GM12873 (cell line): ENCODE results near the gene MFN2.

Source experiments
- CTCF ChIP-seq: IDR thresholded peaks from 2 replicates; pipeline ENCODE4 v1.5.1; 2012; ENCODE audit warnings: low read depth, mild to moderate bottlenecking, moderate library complexity, low read length, control low read depth; ENCODE audit not compliant: insufficient read depth; ENCODE audit errors: missing control alignments

MFN2 gene

GRCh38 chr1:11952455-11953109 is 27.7 kb upstream of the MFN2 start:
- TF ChIP-seq CTCF = no peak

GRCh38 chr1:11955221-11955620 is 25.0 kb upstream of the MFN2 start:
- no peak for TF ChIP-seq CTCF

GRCh38 chr1:11957398-11957797 is 22.8 kb upstream of the MFN2 start:
- no peak for TF ChIP-seq CTCF

- TF ChIP-seq CTCF = no peak
These were observed 22.3 kb upstream of the MFN2 start for GRCh38 chr1:11957897-11958296.

- TF ChIP-seq CTCF = no peak
These were observed 20.0 kb upstream of the MFN2 start for GRCh38 chr1:11960276-11960675.

GRCh38 chr1:11960715-11961114 is 19.5 kb upstream of the MFN2 start:
- TF ChIP-seq CTCF = no peak

GRCh38 chr1:11961230-11961629 is 19.0 kb upstream of the MFN2 start:
- no peak for TF ChIP-seq CTCF

GRCh38 chr1:11963622-11964021 is 16.6 kb upstream of the MFN2 start:
- TF ChIP-seq CTCF = no peak
